Psoas muscle (tissue), 8 donors: Measurements from ENCODE around the gene PRKACB. TPM values are rescaled to one million over a fixed set of nuclear protein-coding genes. Genes with fewer than 3 reads are reported as not detected.
A peak's percentile ranks its signal among the peaks of the same experiment; 100 is the strongest.

Experiments
- ATAC-seq, 4 donors: fragments of 200-7000 bp; cut with Tn5 transposase; one replicate each; pipeline ENCODE4 v1.9.1; 2020; ENCODE audit warnings: moderate library complexity in 3 of 4, mild to moderate bottlenecking in 2 of 4
- DNase-seq, 2 donors: peaks; one replicate each; pipeline ENCODE4 v3.0.0-alpha.2; 2020
- H3K27ac ChIP-seq: fragments of 200-600 bp; one replicate; pipeline ENCODE4 v1.8.0; 2022
- H3K27me3 ChIP-seq, 3 donors: fragments of 200-600 bp in 1 of 3; one replicate each; pipeline versions ENCODE4 v1.6.1 to v1.8.0; 2013 to 2022; ENCODE audit warnings: low read length in 2 of 3, mild to moderate bottlenecking in 2 of 3, moderate library complexity in 1 of 3; ENCODE audit not compliant: insufficient read depth in 3 of 3
- H3K36me3 ChIP-seq, 2 donors: fragments of 200-600 bp in 1 of 2; one replicate each; pipeline versions ENCODE4 v1.6.1 to v1.8.0; 2013 to 2022; ENCODE audit warnings: low read depth in 1 of 2, mild to moderate bottlenecking in 1 of 2, moderate library complexity in 1 of 2; ENCODE audit not compliant: insufficient read depth in 1 of 2
- H3K4me1 ChIP-seq: fragments of 200-600 bp; one replicate; pipeline ENCODE4 v1.8.0; 2022
- H3K4me3 ChIP-seq: fragments of 200-600 bp; one replicate; pipeline ENCODE4 v1.8.0; 2022; ENCODE audit warnings: mild to moderate bottlenecking
- H3K9me3 ChIP-seq: fragments of 200-600 bp; one replicate; pipeline ENCODE4 v1.8.0; 2022
- WGBS, 3 donors: extraction: QIAGEN DNeasy Blood & Tissue Kit; methylation state at CpG; one replicate each; pipeline versions ENCODE4 v1.1.6 to v1.1.7; 2013; 5-methylcytosine and 5-hydroxymethylcytosine counted together
- intact Hi-C, 2 donors: fragments of 100-400 bp; cut with DNase I; formaldehyde crosslinking; loops; one replicate each; pipeline versions ENCODE4 v1.11.0 to v1.14.2; 2022
- polyA plus RNA-seq, 3 donors: library from polyadenylated mRNA; stranded (reverse); fragments of 200-250 nt; gene quantifications; one replicate each; pipeline ENCODE4 v1.2.3, GENCODE V29; 2013
- total RNA-seq, 4 donors: library from RNA; stranded (reverse); fragmentation: NEBNext Ultra II Directional in 2 of 4; extraction: Animal tissue kit (Norgen Biotek cat#: 25700) in 2 of 4; gene quantifications; one replicate each; pipeline versions ENCODE4 v1.2.1 to v1.2.4, GENCODE V29; 2021 to 2023
- TF ChIP-seq, protein P1 (sequence below): fragments of 200-600 bp; IDR thresholded peaks from one replicate; pipeline ENCODE4 v1.8.0; 2022; ENCODE audit warnings: antibody characterized with exemption
- donor health status: healthy with polysubstance abuse.
- donor health status: DM: no; HTN: no; CAD: no; lungs with moderate emphysema.
- donor health status: Bipolar disorder and iron deficiency.
- donor health status: healthy.
- donor health status: DM: yes; HTN: yes; CAD: no.
- donor health status: DM: no; HTN: no; CAD: no.
- donor health status: DM: no; HTN: no; CAD: no.
- donor health status: DM: yes; HTN: yes; CAD: no.

Gene PRKACB
- total and polyA plus RNA-seq, 7 donors = 2.6 to 24.5 (median 4.9) TPM

GRCh38 chr1:84135341-84135740 is 8.7 kb upstream of the PRKACB start:
- Histone ChIP-seq H3K36me3 (no peaks in the 10 kb centered on the region), H3K4me3 (no peak overlapping the region), H3K27ac (no peak overlapping the region), H3K4me1 (no peaks in the 10 kb centered on the region), H3K27me3 (no peaks in the 10 kb centered on the region), H3K9me3 (peaks cover 9% of the 10 kb centered on the region)
- intact Hi-C loops = no loop called here
- ATAC-seq = no peak
- no peak for DNase-seq
- TF ChIP-seq, protein P1, sequence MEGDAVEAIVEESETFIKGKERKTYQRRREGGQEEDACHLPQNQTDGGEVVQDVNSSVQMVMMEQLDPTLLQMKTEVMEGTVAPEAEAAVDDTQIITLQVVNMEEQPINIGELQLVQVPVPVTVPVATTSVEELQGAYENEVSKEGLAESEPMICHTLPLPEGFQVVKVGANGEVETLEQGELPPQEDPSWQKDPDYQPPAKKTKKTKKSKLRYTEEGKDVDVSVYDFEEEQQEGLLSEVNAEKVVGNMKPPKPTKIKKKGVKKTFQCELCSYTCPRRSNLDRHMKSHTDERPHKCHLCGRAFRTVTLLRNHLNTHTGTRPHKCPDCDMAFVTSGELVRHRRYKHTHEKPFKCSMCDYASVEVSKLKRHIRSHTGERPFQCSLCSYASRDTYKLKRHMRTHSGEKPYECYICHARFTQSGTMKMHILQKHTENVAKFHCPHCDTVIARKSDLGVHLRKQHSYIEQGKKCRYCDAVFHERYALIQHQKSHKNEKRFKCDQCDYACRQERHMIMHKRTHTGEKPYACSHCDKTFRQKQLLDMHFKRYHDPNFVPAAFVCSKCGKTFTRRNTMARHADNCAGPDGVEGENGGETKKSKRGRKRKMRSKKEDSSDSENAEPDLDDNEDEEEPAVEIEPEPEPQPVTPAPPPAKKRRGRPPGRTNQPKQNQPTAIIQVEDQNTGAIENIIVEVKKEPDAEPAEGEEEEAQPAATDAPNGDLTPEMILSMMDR = no peak

- Histone ChIP-seq H3K4me1 (no peaks in the 10 kb centered on the region), H3K9me3 (peaks cover 9% of the 10 kb centered on the region), H3K27ac (no peak overlapping the region), H3K4me3 (no peak overlapping the region), H3K36me3 (no peaks in the 10 kb centered on the region), H3K27me3 (no peaks in the 10 kb centered on the region)
- no peak for DNase-seq
- WGBS, 3 donors = 76 to 85% (median 79%) methylated on average over 9 of the region's 9 CpGs
- TF ChIP-seq, protein P1 = peak; percentile 52
- intact Hi-C loops = loop anchor here (2.0 to 10.0 kb wide), 3 partner anchors 293 to 483 kb away; no protein-coding TSS in a partner anchor
- ATAC-seq = no peak
These were observed 2.7 kb upstream of the PRKACB start for GRCh38 chr1:84141182-84142003.

- H3K9me3 ChIP-seq = no peaks in the 10 kb centered on the region
- no peaks in the 10 kb centered on the region for H3K36me3 ChIP-seq
- no peak overlapping the region for H3K27ac ChIP-seq
- ATAC-seq (no peak), DNase-seq (no peak)
- H3K4me1 ChIP-seq = no peaks in the 10 kb centered on the region
- intact Hi-C loops = loop anchor here in 1 of 2 donors (10.0 kb wide), 1 partner anchor 480 kb away; no protein-coding TSS in a partner anchor
- H3K4me3 ChIP-seq = peak overlapping the region; percentile 26
- H3K27me3 ChIP-seq = no peaks in the 10 kb centered on the region
- WGBS, 3 donors = 89 to 92% (median 91%) methylated on average over 2 of the region's 2 CpGs
- TF ChIP-seq, protein P1 = no peak
These were observed 997 bp downstream of the PRKACB start for GRCh38 chr1:84145068-84145467.

DNA sequence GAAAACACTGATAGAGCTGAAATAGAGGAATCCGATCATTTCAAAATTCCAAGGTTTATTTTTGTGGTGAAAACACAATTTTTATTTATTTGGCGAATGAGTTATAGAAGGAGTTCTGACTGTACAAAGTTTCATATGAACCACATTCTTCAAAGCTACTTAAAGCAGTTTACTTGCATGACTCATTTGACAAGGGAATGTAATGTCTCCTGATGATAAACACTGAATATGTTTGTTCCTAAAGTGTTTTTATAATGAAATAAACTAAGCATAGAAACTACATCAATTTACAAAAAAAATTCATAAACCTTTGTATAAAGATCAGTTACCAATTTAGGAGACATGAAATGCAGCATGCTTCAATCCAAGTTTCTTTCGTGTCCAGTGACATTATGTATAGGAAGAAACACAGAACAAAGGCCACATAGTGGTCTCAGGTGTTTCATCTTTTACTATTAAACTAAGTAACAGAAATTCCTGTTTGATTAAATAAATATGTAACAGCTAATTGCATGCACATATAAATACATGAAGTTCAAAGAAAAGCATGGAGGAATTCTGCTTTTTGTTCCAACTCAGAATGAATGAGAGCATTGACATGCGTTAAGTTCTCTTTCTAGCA is 2.5 kb downstream of the PRKACB start:
- H3K4me3 ChIP-seq = no peak overlapping the region
- intact Hi-C loops = loop anchor here in 1 of 2 donors (10.0 kb wide), 1 partner anchor 478 kb away; no protein-coding TSS in a partner anchor
- no peak for ATAC-seq

More for the DNA sequence above, 2.5 kb downstream of the PRKACB start:
- no peaks in the 10 kb centered on the region for H3K27me3 ChIP-seq
- H3K27ac ChIP-seq = no peak overlapping the region
- H3K4me1 ChIP-seq = no peaks in the 10 kb centered on the region
- DNase-seq = no peak
- whole genome bisulfite sequencing, 3 donors = 88 to 92% (median 90%) methylated on average over 4 of the region's 4 CpGs
- no peaks in the 10 kb centered on the region for H3K36me3 ChIP-seq
- TF ChIP-seq, protein P1 = no peak
- no peaks in the 10 kb centered on the region for H3K9me3 ChIP-seq
